Parathyroid adenoma (tissue), 2 donors: ENCODE results near the gene ISOC2.

Source experiments
- H2AFZ ChIP-seq: fragments of 300-600 bp; sonication (generic); one replicate; pipeline ENCODE4 v1.7.0; 2017; ENCODE audit warnings: antibody characterized with exemption, mild to moderate bottlenecking
- H3K27ac ChIP-seq: fragments of 300-600 bp; sonication (generic); one replicate; pipeline ENCODE4 v1.7.0; 2017
- H3K27me3 ChIP-seq: fragments of 300-600 bp; sonication (generic); one replicate; pipeline ENCODE4 v1.7.0; 2017; ENCODE audit warnings: low read length; ENCODE audit not compliant: control insufficient read depth, insufficient read depth
- H3K36me3 ChIP-seq: fragments of 300-600 bp; sonication (generic); one replicate; pipeline ENCODE4 v1.7.0; 2017; ENCODE audit warnings: low read length; ENCODE audit not compliant: control insufficient read depth, insufficient read depth
- H3K4me1 ChIP-seq: fragments of 300-600 bp; sonication (generic); one replicate; pipeline ENCODE4 v1.7.0; 2017; ENCODE audit warnings: control low read depth
- H3K4me2 ChIP-seq: fragments of 300-600 bp; sonication (generic); one replicate; pipeline ENCODE4 v1.7.0; 2017; ENCODE audit warnings: low read length
- H3K4me3 ChIP-seq: fragments of 300-600 bp; sonication (generic); one replicate; pipeline ENCODE4 v1.7.0; 2017; ENCODE audit warnings: low read depth, low read length
- H3K79me2 ChIP-seq: fragments of 300-600 bp; sonication (generic); one replicate; pipeline ENCODE4 v1.7.0; 2017; ENCODE audit warnings: control low read depth
- H3K9ac ChIP-seq: fragments of 300-600 bp; sonication (generic); one replicate; pipeline ENCODE4 v1.7.0; 2017; ENCODE audit warnings: mild to moderate bottlenecking
- H3K9me3 ChIP-seq: fragments of 300-600 bp; sonication (generic); one replicate; pipeline ENCODE4 v1.7.0; 2017; ENCODE audit warnings: low read length; ENCODE audit not compliant: control insufficient read depth
- CTCF ChIP-seq: fragments of 300-600 bp; sonication (generic); IDR thresholded peaks from one replicate; pipeline ENCODE4 v1.7.0; 2017; ENCODE audit warnings: antibody characterized with exemption, mild to moderate bottlenecking
- donor health status: primary hyperparathyroidism.

Gene ISOC2

GRCh38 chr19:55483706-55484592 lies 22.5 kb upstream of the ISOC2 start:
- peaks cover 13% of the 10 kb centered on the region for H3K4me1 ChIP-seq
- H3K27me3 ChIP-seq, result no peaks in the 10 kb centered on the region
- H2AFZ ChIP-seq, result no peak overlapping the region
- H3K9ac ChIP-seq, result no peak overlapping the region
- H3K4me2 ChIP-seq, result peak overlapping the region; percentile 88
- peaks cover 4% of the 10 kb centered on the region for H3K79me2 ChIP-seq
- no peaks in the 10 kb centered on the region for H3K9me3 ChIP-seq
- TF ChIP-seq CTCF, result no peak
- H3K36me3 ChIP-seq, result no peaks in the 10 kb centered on the region
- no peak overlapping the region for H3K27ac ChIP-seq
- H3K4me3 ChIP-seq, result peak overlapping the region; percentile 64

- no peak overlapping the region for H3K9ac ChIP-seq
- no peak overlapping the region for H3K27ac ChIP-seq
- H2AFZ ChIP-seq, result no peak overlapping the region
- H3K36me3 ChIP-seq, result no peaks in the 10 kb centered on the region
- H3K27me3 ChIP-seq, result no peaks in the 10 kb centered on the region
- no peaks in the 10 kb centered on the region for H3K9me3 ChIP-seq
- no peak overlapping the region for H3K4me2 ChIP-seq
- H3K4me3 ChIP-seq, result no peak overlapping the region
- peaks cover 13% of the 10 kb centered on the region for H3K4me1 ChIP-seq
- TF ChIP-seq CTCF, result no peak
- peaks cover 5% of the 10 kb centered on the region for H3K79me2 ChIP-seq
Observed at GRCh38 chr19:55482967-55483705, 21.7 kb upstream of the ISOC2 start.

GRCh38 chr19:55482156-55482961 lies 20.9 kb upstream of the ISOC2 start:
- Histone ChIP-seq H3K9me3 (no peaks in the 10 kb centered on the region), H3K27ac (no peak overlapping the region), H3K4me2 (no peak overlapping the region), H3K4me3 (no peak overlapping the region), H3K79me2 (peaks cover 13% of the 10 kb centered on the region), H3K4me1 (peaks cover 19% of the 10 kb centered on the region), H3K36me3 (no peaks in the 10 kb centered on the region), H3K27me3 (no peaks in the 10 kb centered on the region), H3K9ac (no peak overlapping the region), H2AFZ (no peak overlapping the region)
- TF ChIP-seq CTCF, result no peak

- Histone ChIP-seq H3K79me2 (peaks cover 18% of the 10 kb centered on the region), H3K27me3 (no peaks in the 10 kb centered on the region), H3K4me1 (peaks cover 19% of the 10 kb centered on the region), H2AFZ (no peak overlapping the region), H3K4me3 (no peak overlapping the region), H3K9ac (no peak overlapping the region), H3K9me3 (no peaks in the 10 kb centered on the region), H3K36me3 (no peaks in the 10 kb centered on the region), H3K27ac (no peak overlapping the region), H3K4me2 (no peak overlapping the region)
- TF ChIP-seq CTCF, result no peak
Observed at GRCh38 chr19:55481794-55482155, 20.3 kb upstream of the ISOC2 start.
